ENCODE results near the gene CEMIP.

CEMIP gene

GRCh38 chr15:80990955-80991354, 211.8 kb downstream of the CEMIP start:
- H3K4me3 ChIP-seq (ENCODE audit: low read depth, low read length) = no peak overlapping the region
- TF ChIP-seq, protein P1, sequence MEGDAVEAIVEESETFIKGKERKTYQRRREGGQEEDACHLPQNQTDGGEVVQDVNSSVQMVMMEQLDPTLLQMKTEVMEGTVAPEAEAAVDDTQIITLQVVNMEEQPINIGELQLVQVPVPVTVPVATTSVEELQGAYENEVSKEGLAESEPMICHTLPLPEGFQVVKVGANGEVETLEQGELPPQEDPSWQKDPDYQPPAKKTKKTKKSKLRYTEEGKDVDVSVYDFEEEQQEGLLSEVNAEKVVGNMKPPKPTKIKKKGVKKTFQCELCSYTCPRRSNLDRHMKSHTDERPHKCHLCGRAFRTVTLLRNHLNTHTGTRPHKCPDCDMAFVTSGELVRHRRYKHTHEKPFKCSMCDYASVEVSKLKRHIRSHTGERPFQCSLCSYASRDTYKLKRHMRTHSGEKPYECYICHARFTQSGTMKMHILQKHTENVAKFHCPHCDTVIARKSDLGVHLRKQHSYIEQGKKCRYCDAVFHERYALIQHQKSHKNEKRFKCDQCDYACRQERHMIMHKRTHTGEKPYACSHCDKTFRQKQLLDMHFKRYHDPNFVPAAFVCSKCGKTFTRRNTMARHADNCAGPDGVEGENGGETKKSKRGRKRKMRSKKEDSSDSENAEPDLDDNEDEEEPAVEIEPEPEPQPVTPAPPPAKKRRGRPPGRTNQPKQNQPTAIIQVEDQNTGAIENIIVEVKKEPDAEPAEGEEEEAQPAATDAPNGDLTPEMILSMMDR (IDR thresholded peaks at IDR 0.05; ENCODE audit: low read depth, low read length, missing control alignments) = no peak
- DNase-seq (ENCODE audit: low read depth) = no peak

GRCh38 chr15:80991421-80991820, 212.3 kb downstream of the CEMIP start:
- DNase-seq (ENCODE audit: low read depth) = no peak
- TF ChIP-seq, protein P1 (IDR thresholded peaks at IDR 0.05; ENCODE audit: low read depth, low read length, missing control alignments) = no peak
- no peak overlapping the region for H3K4me3 ChIP-seq (ENCODE audit: low read depth, low read length)

GRCh38 chr15:80992006-80992405, 212.8 kb downstream of the CEMIP start:
- H3K4me3 ChIP-seq (ENCODE audit: low read depth, low read length) = no peak overlapping the region
- no peak for DNase-seq (ENCODE audit: low read depth)
- TF ChIP-seq, protein P1 (IDR thresholded peaks at IDR 0.05; ENCODE audit: low read depth, low read length, missing control alignments) = no peak

- no peak for DNase-seq (ENCODE audit: low read depth)
- TF ChIP-seq, protein P1 (IDR thresholded peaks at IDR 0.05; ENCODE audit: low read depth, low read length, missing control alignments) = no peak
These were observed 213.3 kb downstream of the CEMIP start for GRCh38 chr15:80992441-80992840.

GRCh38 chr15:80996247-80996646, 217.1 kb downstream of the CEMIP start:
- no peak overlapping the region for H3K4me3 ChIP-seq (ENCODE audit: low read depth, low read length)
- DNase-seq (ENCODE audit: low read depth) = no peak
- TF ChIP-seq, protein P1 (IDR thresholded peaks at IDR 0.05; ENCODE audit: low read depth, low read length, missing control alignments) = peak; percentile 65

More at GRCh38 chr15:80992441-80992840, 213.3 kb downstream of the CEMIP start:
- no peak overlapping the region for H3K4me3 ChIP-seq (ENCODE audit: low read depth, low read length)

- no peak for DNase-seq (ENCODE audit: low read depth)
- H3K4me3 ChIP-seq (ENCODE audit: low read depth, low read length) = no peak overlapping the region
- TF ChIP-seq, protein P1 (IDR thresholded peaks at IDR 0.05; ENCODE audit: low read depth, low read length, missing control alignments) = no peak
These were observed 218.5 kb downstream of the CEMIP start for GRCh38 chr15:80997692-80998091.

DNA sequence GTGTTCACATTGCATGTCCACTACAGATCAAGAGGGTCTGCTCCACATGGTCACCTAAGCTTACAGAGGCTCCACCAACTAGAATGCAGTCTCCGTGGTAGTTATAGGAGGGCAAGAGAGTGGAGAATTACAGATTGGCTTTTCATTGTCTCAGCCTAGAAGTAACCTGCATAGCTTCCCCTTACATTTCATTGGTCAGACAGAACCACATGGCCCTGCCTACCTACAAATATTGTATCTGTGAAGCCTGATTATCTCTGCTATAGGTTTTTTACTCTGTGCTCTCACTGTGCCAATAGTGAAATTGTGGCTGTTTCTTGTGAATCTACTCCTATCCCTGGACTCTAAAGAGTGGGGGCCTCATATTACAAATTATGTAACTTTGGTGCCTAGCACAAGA, 219.1 kb downstream of the CEMIP start:
- H3K4me3 ChIP-seq (ENCODE audit: low read depth, low read length) = no peak overlapping the region
- TF ChIP-seq, protein P1 (IDR thresholded peaks at IDR 0.05; ENCODE audit: low read depth, low read length, missing control alignments) = no peak
- no peak for DNase-seq (ENCODE audit: low read depth)
